SK-N-SH treated with all-trans-retinoic acid at 6 μM for 48 hours (cell line): ENCODE results near the gene TTLL10.

Experiments used
- ATAC-seq: fragments of 200-7000 bp; cut with Tn5 transposase; 3 replicates; pipeline ENCODE4 v1.9.1; 2020; ENCODE audit warnings: mild to moderate bottlenecking, moderate library complexity
- ARNTL ChIP-seq: fragments of 450-650 bp; formaldehyde crosslinking; IDR thresholded peaks from 2 replicates; pipeline ENCODE4 v1.5.0; 2020; ENCODE audit warnings: low read depth, mild to moderate bottlenecking, moderate library complexity, borderline replicate concordance
- CSDC2 ChIP-seq: fragments of 250-450 bp; sonication (Bioruptor Pico); IDR thresholded peaks from 2 replicates; pipeline ENCODE4 v1.5.0; 2020; ENCODE audit warnings: mild to moderate bottlenecking, moderate library complexity
- CSRNP3 ChIP-seq: fragments of 250-450 bp; sonication (Bioruptor Pico); IDR thresholded peaks from 2 replicates; pipeline ENCODE4 v1.5.1; 2021; ENCODE audit warnings: mild to moderate bottlenecking, moderate library complexity
- ESRRG ChIP-seq: fragments of 250-450 bp; sonication (Bioruptor Pico); IDR thresholded peaks from 2 replicates; pipeline ENCODE4 v1.6.1; 2021; ENCODE audit warnings: mild to moderate bottlenecking
- OSR1 ChIP-seq: fragments of 250-450 bp; sonication (Bioruptor Pico); IDR thresholded peaks from 2 replicates; pipeline ENCODE4 v1.8.0; 2022; ENCODE audit warnings: moderate library complexity, mild to moderate bottlenecking, inconsistent platforms
- PATZ1 ChIP-seq: fragments of 250-450 bp; sonication (Bioruptor Pico); IDR thresholded peaks from 2 replicates; pipeline ENCODE4 v1.8.0; 2020; ENCODE audit warnings: mild to moderate bottlenecking, moderate library complexity, borderline replicate concordance
- POU6F1 ChIP-seq: fragments of 250-450 bp; sonication (Bioruptor Pico); IDR thresholded peaks from 2 replicates; pipeline ENCODE4 v1.8.0; 2021; ENCODE audit warnings: low read depth, mild to moderate bottlenecking, moderate library complexity, borderline replicate concordance
- PPARA ChIP-seq: fragments of 250-450 bp; sonication (Bioruptor Pico); IDR thresholded peaks from 2 replicates; pipeline ENCODE4 v1.5.0; 2020; ENCODE audit warnings: mild to moderate bottlenecking, borderline replicate concordance
- RARB ChIP-seq: fragments of 250-450 bp; sonication (Bioruptor Pico); IDR thresholded peaks from 2 replicates; pipeline ENCODE4 v1.8.0; 2021; ENCODE audit warnings: mild to moderate bottlenecking, moderate library complexity
- SNAI2 ChIP-seq: fragments of 250-450 bp; sonication (Bioruptor Pico); IDR thresholded peaks from 2 replicates; pipeline ENCODE4 v1.5.0; 2020; ENCODE audit warnings: mild to moderate bottlenecking, moderate library complexity
- TCF4 ChIP-seq: fragments of 250-450 bp; sonication (Bioruptor Pico); IDR thresholded peaks from 2 replicates; pipeline ENCODE4 v1.8.0; 2021; ENCODE audit warnings: mild to moderate bottlenecking, moderate library complexity, borderline replicate concordance
- TOX ChIP-seq: fragments of 250-450 bp; sonication (Bioruptor Pico); IDR thresholded peaks from 2 replicates; pipeline ENCODE4 v1.8.0; 2021; ENCODE audit warnings: mild to moderate bottlenecking, moderate library complexity, borderline replicate concordance
- TSHZ2 ChIP-seq: fragments of 250-450 bp; sonication (Bioruptor Pico); IDR thresholded peaks from 2 replicates; pipeline ENCODE4 v1.5.0; 2020; ENCODE audit warnings: mild to moderate bottlenecking, moderate library complexity
- ZC3H10 ChIP-seq: fragments of 250-450 bp; sonication (Bioruptor Pico); IDR thresholded peaks from 2 replicates; pipeline ENCODE4 v1.5.1; 2021; ENCODE audit warnings: mild to moderate bottlenecking, moderate library complexity
- ZFP3 ChIP-seq: fragments of 250-450 bp; sonication (Bioruptor Pico); IDR thresholded peaks from 2 replicates; pipeline ENCODE4 v1.5.0; 2020; ENCODE audit warnings: mild to moderate bottlenecking, moderate library complexity
- ZFP30 ChIP-seq: fragments of 450-650 bp; formaldehyde crosslinking; IDR thresholded peaks from 2 replicates; pipeline ENCODE4 v1.5.0; 2022; ENCODE audit warnings: mild to moderate bottlenecking, moderate library complexity
- ZNF565 ChIP-seq: fragments of 450-650 bp; formaldehyde crosslinking; conservative IDR thresholded peaks from 2 replicates; pipeline ENCODE4 v1.5.0; 2020; ENCODE audit warnings: low read depth, mild to moderate bottlenecking, moderate library complexity
- ZNF70 ChIP-seq: fragments of 450-650 bp; formaldehyde crosslinking; IDR thresholded peaks from 2 replicates; pipeline ENCODE4 v1.5.0; 2020; ENCODE audit warnings: mild to moderate bottlenecking, moderate library complexity
- ZNF8 ChIP-seq: fragments of 450-650 bp; formaldehyde crosslinking; IDR thresholded peaks from 2 replicates; pipeline ENCODE4 v1.5.0; 2020; ENCODE audit warnings: mild to moderate bottlenecking, moderate library complexity
- TF ChIP-seq, protein P1 (sequence below): fragments of 250-450 bp; sonication (Bioruptor Pico); IDR thresholded peaks from 2 replicates; pipeline ENCODE4 v1.5.1; 2020; ENCODE audit warnings: low read depth, mild to moderate bottlenecking, moderate library complexity

TTLL10 gene

GRCh38 chr1:1168451-1169411, 4.9 kb upstream of the TTLL10 start:
- ATAC-seq, result peak; percentile 19
- TF ChIP-seq OSR1 (CRISPR knock-in tag), result no peak
- TF ChIP-seq ZC3H10 (CRISPR knock-in tag), result no peak
- no peak for TF ChIP-seq PPARA (CRISPR knock-in tag)
- no peak for TF ChIP-seq POU6F1 (CRISPR knock-in tag)
- TF ChIP-seq SNAI2 (CRISPR knock-in tag), result no peak
- TF ChIP-seq, protein P1, sequence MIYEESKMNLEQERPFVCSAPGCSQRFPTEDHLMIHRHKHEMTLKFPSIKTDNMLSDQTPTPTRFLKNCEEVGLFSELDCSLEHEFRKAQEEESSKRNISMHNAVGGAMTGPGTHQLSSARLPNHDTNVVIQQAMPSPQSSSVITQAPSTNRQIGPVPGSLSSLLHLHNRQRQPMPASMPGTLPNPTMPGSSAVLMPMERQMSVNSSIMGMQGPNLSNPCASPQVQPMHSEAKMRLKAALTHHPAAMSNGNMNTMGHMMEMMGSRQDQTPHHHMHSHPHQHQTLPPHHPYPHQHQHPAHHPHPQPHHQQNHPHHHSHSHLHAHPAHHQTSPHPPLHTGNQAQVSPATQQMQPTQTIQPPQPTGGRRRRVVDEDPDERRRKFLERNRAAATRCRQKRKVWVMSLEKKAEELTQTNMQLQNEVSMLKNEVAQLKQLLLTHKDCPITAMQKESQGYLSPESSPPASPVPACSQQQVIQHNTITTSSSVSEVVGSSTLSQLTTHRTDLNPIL, result no peak
- TF ChIP-seq ZFP3 (CRISPR knock-in tag), result no peak
- no peak for TF ChIP-seq TCF4 (CRISPR knock-in tag)
- no peak for TF ChIP-seq TOX (CRISPR knock-in tag)
- no peak for TF ChIP-seq CSDC2 (CRISPR knock-in tag)
- no peak for TF ChIP-seq ZNF565 (CRISPR knock-in tag)
- no peak for TF ChIP-seq ARNTL (CRISPR knock-in tag)
- no peak for TF ChIP-seq ZNF8
- no peak for TF ChIP-seq TSHZ2 (CRISPR knock-in tag)
- no peak for TF ChIP-seq RARB (CRISPR knock-in tag)
- no peak for TF ChIP-seq ESRRG (CRISPR knock-in tag)
- TF ChIP-seq ZNF70, result no peak
- TF ChIP-seq ZFP30, result no peak
- TF ChIP-seq CSRNP3 (CRISPR knock-in tag), result no peak
- no peak for TF ChIP-seq PATZ1 (CRISPR knock-in tag)
- TF ChIP-seq, all 23 proteins: peak for 0

DNA sequence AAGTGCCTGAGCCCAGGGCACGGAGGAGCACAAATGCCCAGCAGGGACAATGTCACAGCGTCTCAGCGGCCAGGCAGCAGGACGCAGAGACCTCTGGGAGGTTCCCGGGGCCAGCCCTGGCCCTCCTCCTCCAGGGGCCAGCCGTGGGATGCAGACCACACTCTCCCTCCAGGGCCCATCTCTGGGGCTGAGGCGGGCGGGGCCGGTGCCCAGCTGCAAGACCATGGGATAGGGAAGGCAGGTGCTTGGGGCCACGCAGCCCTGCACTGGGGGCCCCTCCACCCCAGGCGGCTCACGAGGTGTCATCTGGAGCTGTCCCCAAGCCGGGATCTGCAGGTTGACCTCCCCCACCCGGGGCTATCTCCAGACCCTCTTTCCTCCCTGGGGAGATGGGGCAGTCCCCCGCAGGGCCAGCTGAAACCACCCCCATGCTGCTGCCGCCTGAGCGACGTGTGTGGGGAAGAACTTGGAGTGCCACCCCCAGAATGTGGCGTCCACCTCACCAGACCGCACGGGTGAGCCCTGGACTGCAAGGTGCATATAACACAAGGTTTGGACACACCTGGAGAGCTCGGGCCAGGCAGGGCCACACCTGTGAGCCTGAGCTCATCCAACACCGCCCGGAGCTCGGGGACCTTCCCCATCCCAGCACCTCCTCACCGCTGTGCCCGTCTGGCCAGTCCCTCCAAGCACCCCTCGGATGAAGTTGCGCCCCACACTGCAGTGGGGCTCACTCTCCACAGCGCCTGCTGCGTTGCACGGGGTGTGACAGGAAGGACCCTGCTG, 4.1 kb upstream of the TTLL10 start:
- ATAC-seq, result no peak
- TF ChIP-seq PPARA (CRISPR knock-in tag) (no peak), OSR1 (CRISPR knock-in tag) (no peak), ZNF70 (no peak), POU6F1 (CRISPR knock-in tag) (no peak), TSHZ2 (CRISPR knock-in tag) (no peak), ZNF565 (CRISPR knock-in tag) (no peak), CSDC2 (CRISPR knock-in tag) (no peak), ESRRG (CRISPR knock-in tag) (no peak), PATZ1 (CRISPR knock-in tag) (no peak)
